ENCODE results near the gene COX6B2.

Gene COX6B2

GRCh38 chr19:55320844-55321419, 33.6 kb downstream of the COX6B2 start:
- no peak overlapping the region for H3K4me3 ChIP-seq (ENCODE audit: low read depth, low read length)
- no peak for DNase-seq (ENCODE audit: low read depth)

DNA sequence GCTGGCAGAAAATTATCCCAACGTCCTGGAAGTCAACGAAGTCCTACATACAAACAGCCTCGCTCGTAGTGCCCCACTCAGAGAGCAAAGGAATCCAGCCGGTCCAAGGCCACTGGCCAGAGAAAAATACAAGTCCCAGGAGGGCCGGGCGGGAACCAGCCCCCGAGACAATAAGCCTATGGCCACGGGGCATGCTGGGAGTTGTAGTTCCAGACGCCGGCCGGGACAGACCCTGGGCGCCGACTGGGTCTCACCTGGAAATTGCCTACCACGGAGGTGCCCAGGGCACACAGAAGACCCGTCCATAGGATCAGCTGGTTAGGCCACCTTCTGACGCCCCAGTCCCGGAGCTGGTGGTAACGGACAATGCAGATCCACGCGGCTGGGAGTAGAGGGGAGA, 34.7 kb downstream of the COX6B2 start:
- peak overlapping the region; percentile 2 for H3K4me3 ChIP-seq (ENCODE audit: low read depth, low read length)
- DNase-seq (ENCODE audit: low read depth) = no peak

- DNase-seq (ENCODE audit: low read depth) = no peak
- no peak overlapping the region for H3K4me3 ChIP-seq (ENCODE audit: low read depth, low read length)
Measured at GRCh38 chr19:55316646-55317045, 37.9 kb downstream of the COX6B2 start.

DNA sequence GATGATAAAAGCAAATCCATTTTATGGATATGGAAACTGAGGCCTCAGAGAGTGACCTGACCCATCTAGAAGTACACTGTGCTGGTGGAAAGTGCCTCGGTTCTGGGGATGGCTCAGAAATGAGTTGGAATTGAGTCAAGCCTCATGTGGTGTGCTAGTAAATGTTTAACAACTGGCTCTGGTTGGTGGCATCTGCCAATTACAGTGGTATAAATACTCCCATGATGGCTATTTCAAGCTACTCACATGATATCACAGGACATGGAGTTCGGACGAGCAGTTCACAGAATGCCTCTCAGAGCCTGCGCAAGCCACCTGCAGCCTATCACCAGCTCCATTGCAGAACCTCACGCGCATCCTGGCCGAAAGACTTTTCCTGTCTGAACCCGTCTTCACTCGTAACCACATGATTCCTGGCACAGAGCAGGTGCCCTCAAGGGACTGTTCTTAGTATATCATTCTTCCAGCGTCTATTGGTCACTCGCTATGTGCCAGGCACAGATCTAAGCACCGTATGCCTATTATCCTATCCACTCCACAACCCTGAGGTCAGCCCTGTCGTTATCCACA, 38.5 kb downstream of the COX6B2 start:
- no peak for DNase-seq (ENCODE audit: low read depth)
- H3K4me3 ChIP-seq (ENCODE audit: low read depth, low read length) = no peak overlapping the region

- DNase-seq (ENCODE audit: low read depth) = no peak
- no peak overlapping the region for H3K4me3 ChIP-seq (ENCODE audit: low read depth, low read length)
Measured at GRCh38 chr19:55314396-55314795, 40.1 kb downstream of the COX6B2 start.

DNA sequence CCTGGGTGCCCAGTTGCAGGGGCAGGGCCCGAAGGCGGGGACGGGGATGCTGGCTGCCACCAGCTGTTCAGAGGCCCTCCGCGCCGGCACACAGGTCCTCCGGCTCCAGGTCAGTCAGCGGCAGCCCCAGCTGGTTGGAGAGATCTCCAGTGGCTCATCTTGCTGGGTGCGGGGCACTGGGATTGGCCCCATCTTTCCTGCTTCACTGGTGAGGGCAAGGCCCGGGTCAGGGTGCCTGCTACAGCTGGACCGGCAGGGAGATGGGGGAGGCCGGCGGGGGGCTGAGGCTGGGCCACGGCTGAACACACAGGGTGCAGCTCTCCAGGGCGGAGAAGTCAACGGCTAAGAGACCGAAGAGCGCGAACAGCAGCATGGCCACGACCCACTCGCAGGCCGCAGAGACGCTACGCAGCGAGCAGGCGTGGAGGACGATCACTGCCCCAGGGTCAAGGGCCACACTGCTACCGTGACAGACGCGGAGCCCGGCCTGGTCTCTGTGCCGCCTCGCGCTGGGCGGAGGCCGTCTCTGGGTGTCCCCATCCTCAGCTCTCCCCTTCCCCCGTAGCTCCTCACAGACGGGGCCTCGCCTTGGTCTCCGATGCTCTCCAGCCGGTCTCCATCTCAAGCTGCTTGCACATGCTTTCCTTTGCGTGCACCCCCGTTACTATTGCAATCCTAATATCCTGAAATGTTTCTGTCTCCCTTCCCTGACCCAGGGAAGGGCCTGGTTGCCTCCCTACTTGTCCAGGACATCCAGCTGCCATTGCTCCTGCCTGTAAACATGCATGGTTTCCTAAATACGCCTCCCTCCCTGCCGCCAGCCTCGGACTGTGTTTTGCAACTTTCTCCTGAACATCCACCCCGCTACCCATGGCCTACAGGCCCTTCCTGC, 41.7 kb downstream of the COX6B2 start:
- no peak for DNase-seq (ENCODE audit: low read depth)
- no peak overlapping the region for H3K4me3 ChIP-seq (ENCODE audit: low read depth, low read length)

DNA sequence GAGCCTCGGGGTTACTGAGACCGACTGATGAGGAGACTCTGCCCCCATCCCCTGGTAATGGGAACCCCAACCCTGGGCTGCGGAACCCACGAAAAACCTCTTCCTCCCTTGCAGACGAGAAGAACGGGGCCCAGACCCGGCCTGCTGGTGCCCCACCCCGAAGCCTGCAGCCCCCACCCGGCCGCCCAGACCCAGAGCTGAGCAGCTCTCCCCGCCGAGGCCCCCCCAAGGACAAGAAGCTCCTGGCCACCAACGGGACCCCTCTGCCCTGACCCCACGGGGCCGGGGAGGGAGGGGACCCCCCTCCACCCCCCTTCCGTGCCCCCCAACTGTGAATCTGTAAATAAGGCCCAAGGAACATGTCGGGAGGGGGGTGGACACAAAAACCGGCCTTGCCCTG, 42.7 kb downstream of the COX6B2 start:
- no peak overlapping the region for H3K4me3 ChIP-seq (ENCODE audit: low read depth, low read length)
- no peak for DNase-seq (ENCODE audit: low read depth)

- no peak overlapping the region for H3K4me3 ChIP-seq (ENCODE audit: low read depth, low read length)
- DNase-seq (ENCODE audit: low read depth) = no peak
Measured at GRCh38 chr19:55311397-55311796, 43.1 kb downstream of the COX6B2 start.

DNA sequence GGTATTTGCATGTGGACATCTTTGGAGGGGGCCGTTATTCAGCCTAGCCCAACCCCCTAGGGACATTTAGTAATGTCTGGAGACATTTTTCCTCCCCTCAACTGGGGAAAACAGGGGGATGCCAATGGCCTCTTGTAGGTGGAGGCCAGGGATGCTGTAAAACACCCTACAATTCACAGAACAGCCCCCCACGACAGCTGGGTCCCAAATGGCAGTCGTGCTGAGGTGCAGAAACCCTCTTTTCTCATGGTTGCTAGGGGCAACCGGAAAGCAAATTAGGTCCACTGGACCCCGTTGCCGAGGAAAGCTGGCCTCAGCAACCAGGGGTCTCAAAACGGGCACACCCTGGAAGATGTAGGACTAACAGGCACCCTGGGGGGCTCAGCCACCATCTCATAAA, 44.0 kb downstream of the COX6B2 start:
- no peak for DNase-seq (ENCODE audit: low read depth)
- H3K4me3 ChIP-seq (ENCODE audit: low read depth, low read length) = no peak overlapping the region

DNA sequence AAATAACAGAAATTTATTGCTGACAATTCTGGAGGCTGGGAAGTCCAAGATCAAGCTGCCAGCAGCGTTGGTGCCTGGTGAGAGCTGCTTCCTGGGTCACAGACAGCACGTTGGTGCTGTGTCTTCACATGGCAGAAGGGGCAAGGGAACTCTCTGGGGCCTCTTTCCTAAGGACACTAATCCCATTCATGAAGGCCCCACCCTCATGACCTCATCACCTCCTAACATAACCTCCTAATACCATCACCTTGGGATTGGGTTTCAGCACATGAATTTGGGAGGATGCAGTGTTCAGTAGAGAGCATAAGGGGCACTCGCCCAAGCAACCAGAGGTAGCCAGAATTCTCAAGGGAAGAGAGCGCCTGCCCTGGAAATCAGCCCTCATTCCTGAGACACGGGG, 45.1 kb downstream of the COX6B2 start:
- no peak for DNase-seq (ENCODE audit: low read depth)
- no peak overlapping the region for H3K4me3 ChIP-seq (ENCODE audit: low read depth, low read length)

DNA sequence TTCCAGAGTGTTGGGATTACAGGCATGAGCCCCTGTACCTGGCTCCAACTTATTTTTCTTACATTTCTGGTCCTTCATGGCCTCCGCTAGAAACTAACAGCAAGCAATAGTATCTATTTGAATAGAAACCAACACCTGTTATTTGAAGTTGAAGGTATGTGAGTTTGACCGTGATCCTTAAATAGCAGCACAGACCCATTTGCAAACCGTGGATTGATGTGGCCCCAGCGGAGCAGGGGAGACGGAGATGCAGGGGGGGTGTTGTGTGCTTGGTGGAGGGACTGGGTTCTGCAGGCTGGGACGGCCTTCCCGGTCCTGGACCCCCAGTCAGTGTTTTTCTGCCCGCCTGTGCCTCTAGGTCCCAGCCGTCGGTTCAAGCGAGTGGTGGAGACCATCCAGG, 46.2 kb downstream of the COX6B2 start:
- DNase-seq (ENCODE audit: low read depth) = no peak
- H3K4me3 ChIP-seq (ENCODE audit: low read depth, low read length) = no peak overlapping the region

- H3K4me3 ChIP-seq (ENCODE audit: low read depth, low read length) = no peak overlapping the region
- DNase-seq (ENCODE audit: low read depth) = no peak
Measured at GRCh38 chr19:55306712-55307111, 47.8 kb downstream of the COX6B2 start.

DNA sequence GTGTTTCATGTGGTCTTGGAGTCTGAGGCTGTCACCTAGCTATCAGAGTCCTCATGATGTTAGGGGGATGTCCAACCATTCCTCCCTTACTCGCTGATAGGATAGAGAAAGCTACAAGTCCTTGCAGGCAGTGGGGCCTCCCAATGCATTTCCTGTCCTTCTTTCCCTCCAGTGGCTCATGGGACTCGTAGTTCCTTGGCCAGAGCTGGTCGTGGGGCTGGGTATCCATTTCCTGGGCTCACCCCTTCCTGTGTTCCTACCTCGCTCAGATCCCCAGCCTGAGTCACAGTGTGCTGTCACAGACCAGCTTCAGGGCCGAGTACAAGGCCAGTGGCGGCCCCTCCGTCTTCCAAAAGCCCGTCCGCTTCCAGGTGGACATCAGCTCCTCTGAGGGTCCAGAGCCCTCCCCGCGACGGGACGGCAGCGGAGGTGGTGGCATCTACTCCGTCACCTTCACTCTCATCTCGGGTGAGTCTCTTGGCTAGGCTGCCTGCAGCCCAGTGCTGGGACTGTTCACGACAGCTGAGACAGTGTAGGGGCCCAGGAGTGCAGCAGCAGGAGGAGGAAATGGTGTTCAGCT, 48.4 kb downstream of the COX6B2 start:
- no peak overlapping the region for H3K4me3 ChIP-seq (ENCODE audit: low read depth, low read length)
- no peak for DNase-seq (ENCODE audit: low read depth)

DNA sequence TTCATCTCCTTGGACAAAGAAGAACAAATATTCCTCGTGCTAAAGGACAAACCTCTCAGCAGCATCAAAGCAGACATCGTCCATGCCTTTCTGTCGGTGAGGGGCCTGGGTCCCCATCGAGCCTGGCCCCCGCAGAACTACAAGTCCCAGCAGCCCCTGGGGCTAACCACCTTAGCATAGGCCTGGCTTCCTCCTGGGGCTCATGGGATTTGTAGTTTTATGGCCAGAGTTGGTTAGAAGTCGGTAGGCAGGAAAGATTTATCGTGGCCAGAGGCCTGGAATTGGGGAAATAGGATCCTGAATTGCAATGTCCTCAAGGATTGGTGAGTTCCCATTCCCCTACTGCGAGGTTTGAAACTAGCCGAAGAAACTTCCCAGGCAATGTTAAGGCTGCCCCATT, 49.0 kb downstream of the COX6B2 start:
- no peak overlapping the region for H3K4me3 ChIP-seq (ENCODE audit: low read depth, low read length)

DNA sequence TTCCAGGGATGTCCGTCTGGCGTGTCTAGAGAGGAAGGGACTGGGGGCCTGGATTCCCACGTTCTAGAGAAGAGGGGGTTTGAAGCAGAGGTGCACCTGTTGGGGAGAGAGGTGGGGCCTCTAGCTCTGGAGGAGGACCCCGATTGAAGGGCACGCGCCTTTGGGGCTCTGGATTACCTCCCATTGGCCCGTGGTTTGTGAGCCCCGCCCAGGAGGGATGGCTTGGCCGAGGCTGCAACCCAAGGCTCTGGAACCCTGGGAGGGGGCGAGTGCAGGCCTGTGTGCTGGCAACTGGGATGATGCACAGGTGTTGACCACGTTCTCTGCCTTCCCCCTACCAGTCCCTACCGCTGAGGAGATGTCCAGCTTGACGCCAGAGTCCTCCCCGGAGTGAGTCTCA, 49.5 kb downstream of the COX6B2 start:
- no peak for DNase-seq (ENCODE audit: low read depth)
- no peak overlapping the region for H3K4me3 ChIP-seq (ENCODE audit: low read depth, low read length)

More for the DNA sequence above, 49.0 kb downstream of the COX6B2 start:
- DNase-seq (ENCODE audit: low read depth) = no peak

DNA sequence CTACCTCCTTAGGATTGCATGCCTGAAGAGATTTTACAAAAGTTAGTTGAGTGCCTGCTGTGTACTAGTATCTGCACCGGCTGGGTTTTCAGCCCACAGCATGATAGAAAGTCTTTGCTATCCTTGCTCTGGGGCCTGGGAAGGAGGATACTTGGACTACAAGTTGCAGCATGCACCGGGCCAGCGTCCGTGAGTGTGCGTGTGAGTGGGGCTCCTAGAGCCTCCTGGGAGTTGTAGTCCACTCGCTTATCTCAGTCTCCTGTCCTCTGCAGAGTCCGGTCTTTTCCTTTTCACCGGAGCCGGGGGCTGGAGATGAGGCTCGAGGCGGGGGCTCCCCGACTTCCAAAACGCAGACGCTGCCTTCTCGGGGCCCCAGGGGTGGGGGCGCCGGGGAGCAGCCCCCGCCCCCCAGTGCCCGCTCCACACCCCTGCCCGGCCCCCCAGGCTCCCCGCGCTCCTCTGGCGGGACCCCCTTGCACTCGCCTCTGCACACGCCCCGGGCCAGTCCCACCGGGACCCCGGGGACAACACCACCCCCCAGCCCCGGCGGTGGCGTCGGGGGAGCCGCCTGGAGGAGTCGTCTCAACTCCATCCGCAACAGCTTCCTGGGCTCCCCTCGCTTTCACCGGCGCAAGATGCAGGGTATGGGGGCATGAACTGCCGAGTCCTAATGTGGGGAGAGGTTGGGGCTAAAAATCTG, 50.1 kb downstream of the COX6B2 start:
- H3K4me3 ChIP-seq (ENCODE audit: low read depth, low read length) = no peak overlapping the region
- DNase-seq (ENCODE audit: low read depth) = no peak

GRCh38 chr19:55303477-55303876, 51.0 kb downstream of the COX6B2 start:
- H3K4me3 ChIP-seq (ENCODE audit: low read depth, low read length) = no peak overlapping the region
- DNase-seq (ENCODE audit: low read depth) = no peak

DNA sequence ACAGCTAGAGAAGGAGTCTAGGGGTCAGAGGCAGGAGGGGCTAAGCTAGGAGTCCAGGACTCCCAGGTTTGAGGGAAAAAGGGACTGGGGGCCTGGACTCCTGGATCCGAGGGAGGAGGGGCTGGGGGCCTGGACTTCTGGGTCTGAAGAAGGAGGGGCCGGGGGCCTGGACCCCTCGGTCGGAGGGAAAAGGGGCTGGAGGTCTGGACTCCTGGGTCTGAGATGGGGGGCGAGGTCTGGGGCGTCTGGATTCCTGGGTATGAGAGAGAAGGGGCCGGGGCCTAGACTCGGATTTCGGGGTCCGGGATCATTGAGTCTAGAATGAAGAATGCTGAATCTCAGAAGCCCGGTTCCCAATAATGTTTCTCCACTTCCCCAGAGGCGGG, 52.2 kb downstream of the COX6B2 start:
- H3K4me3 ChIP-seq (ENCODE audit: low read depth, low read length) = no peak overlapping the region

DNA sequence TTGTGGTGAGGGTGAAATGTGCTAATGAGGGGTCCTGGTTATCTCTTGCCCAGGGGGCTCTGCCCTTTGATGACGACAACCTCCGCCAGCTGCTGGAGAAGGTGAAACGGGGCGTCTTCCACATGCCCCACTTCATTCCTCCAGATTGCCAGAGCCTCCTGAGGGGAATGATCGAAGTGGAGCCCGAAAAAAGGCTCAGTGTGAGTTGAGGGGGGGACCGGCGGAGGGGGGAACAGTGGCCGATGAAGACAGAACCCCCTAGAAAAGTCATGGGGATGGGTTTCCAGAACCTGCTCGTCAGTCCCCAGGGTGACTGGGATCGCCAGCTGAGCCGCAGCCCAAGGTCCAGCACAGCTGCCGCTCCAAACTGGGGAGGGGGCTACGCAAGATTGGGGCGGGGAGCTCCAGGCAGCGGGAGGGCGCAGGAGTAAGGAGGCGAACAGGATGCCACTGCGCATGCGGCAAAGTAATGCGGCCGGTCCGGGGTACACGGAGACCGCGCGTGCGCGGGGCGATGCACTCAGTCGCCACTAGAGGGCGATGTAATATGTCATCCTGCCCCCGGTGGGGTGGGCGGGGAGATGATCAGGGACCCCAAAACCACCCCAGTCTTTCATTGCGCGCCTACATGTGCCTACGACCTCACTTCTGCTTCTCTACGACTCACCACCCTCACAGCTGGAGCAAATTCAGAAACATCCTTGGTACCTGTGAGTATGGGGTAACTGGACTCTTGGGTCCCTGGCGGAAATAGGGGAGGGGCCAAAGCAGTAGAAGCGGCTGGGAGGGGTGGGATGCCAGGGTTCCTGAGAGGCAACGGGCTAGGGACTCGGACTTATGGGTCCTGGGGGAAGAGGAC, 52.8 kb downstream of the COX6B2 start:
- peak overlapping the region; percentile 22 for H3K4me3 ChIP-seq (ENCODE audit: low read depth, low read length)
- DNase-seq (ENCODE audit: low read depth) = peak; percentile 18

More for the DNA sequence above, 52.2 kb downstream of the COX6B2 start:
- DNase-seq (ENCODE audit: low read depth) = no peak

Measured in skeletal muscle cell (primary cell).